A549 (cell line): ENCODE results near the gene RPL13A. TPM values are rescaled to one million over a fixed set of nuclear protein-coding genes. Genes with fewer than 3 reads are reported as not detected.

Experiments
- ATAC-seq, 2 experiments: fragments of 200-7000 bp in 1 of 2; fragments of >200 bp in 1 of 2; cut with Nextera tagmentation in 1 of 2; cut with Tn5 transposase in 1 of 2; 3 replicates each; pipeline versions ENCODE4 v1.8.0 to v1.9.1; 2018 to 2020; ENCODE audit warnings: mild to moderate bottlenecking in 1 of 2, moderate library complexity in 1 of 2
- CTCF ChIA-PET: fragments of 300-600 bp; sonication (Branson Sonifier 250); formaldehyde crosslinking; extraction: SDS; loops from one replicate; lab custom pipeline; 2021; ENCODE audit warnings: antibody characterized with exemption, inconsistent platforms; lab: Yijun Ruan, JAX
- POLR2A ChIA-PET: fragments of 350-600 bp; formaldehyde crosslinking; extraction: SDS; loops from one replicate; lab custom pipeline; 2021; ENCODE audit warnings: antibody characterized with exemption, inconsistent platforms; lab: Yijun Ruan, JAX
- DNase-seq, 2 experiments: peaks; one replicate each; pipeline versions ENCODE4 v3.0.0 to v3.0.0-alpha.2; 2011 to 2016; ENCODE audit warnings: low read depth in 1 of 2, low spot score in 1 of 2
- FAIRE-seq: peaks from 2 replicates; lab custom pipeline; 2011; peaks lifted over from hg19 to GRCh38; lab: Jason Lieb, UNC
- H3K27ac ChIP-seq, 2 experiments: fragments of >200 bp; sonication (Bioruptor Twin); formaldehyde crosslinking; 3 replicates each; pipeline ENCODE4 v1.5.1; 2016 to 2017
- H3K4me1 ChIP-seq: fragments of >200 bp; sonication (Bioruptor Twin); formaldehyde crosslinking; 3 replicates; pipeline ENCODE4 v1.6.1; 2016
- H3K4me2 ChIP-seq: fragments of >200 bp; sonication (Bioruptor Twin); formaldehyde crosslinking; 3 replicates; pipeline ENCODE4 v1.6.1; 2016
- H3K4me3 ChIP-seq: fragments of >200 bp; sonication (Bioruptor Twin); formaldehyde crosslinking; 3 replicates; pipeline ENCODE4 v1.5.1; 2016
- H3K9me3 ChIP-seq: fragments of >200 bp; sonication (Bioruptor Twin); formaldehyde crosslinking; 3 replicates; pipeline ENCODE4 v1.6.1; 2016
- CBX2 ChIP-seq: fragments of 200-600 bp; sonication (generic); IDR thresholded peaks from 2 replicates; pipeline ENCODE4 v1.6.1; 2016; ENCODE audit warnings: low read depth, mild to moderate bottlenecking, borderline replicate concordance
- CEBPB ChIP-seq, 2 experiments: fragments of >200 bp in 1 of 2; sonication (Bioruptor Twin) in 1 of 2; formaldehyde crosslinking in 1 of 2; IDR thresholded peaks; 2 replicates each; pipeline ENCODE4 v1.6.1; 2012 to 2016
- CHD2 ChIP-seq: fragments of 150-350 bp; IDR thresholded peaks from 2 replicates; pipeline ENCODE4 v1.6.1; 2014; ENCODE audit warnings: low read length; ENCODE audit not compliant: partially characterized antibody
- CTCF ChIP-seq: fragments of >200 bp; sonication (Bioruptor Twin); formaldehyde crosslinking; IDR thresholded peaks from 3 replicates; pipeline ENCODE4 v1.5.1; 2016
- EHMT2 ChIP-seq: fragments of 200-600 bp; sonication (generic); IDR thresholded peaks from 2 replicates; pipeline ENCODE4 v1.6.1; 2016; ENCODE audit warnings: antibody characterized with exemption, low read depth, mild to moderate bottlenecking, moderate library complexity
- GATA3 ChIP-seq: IDR thresholded peaks from 2 replicates; pipeline ENCODE4 v1.6.1; 2012; ENCODE audit warnings: borderline replicate concordance
- HDAC2 ChIP-seq: fragments of 200-600 bp; sonication (generic); IDR thresholded peaks from 2 replicates; pipeline ENCODE4 v1.6.1; 2016
- HES2 ChIP-seq: fragments of >200 bp; sonication (Bioruptor Twin); formaldehyde crosslinking; IDR thresholded peaks from 2 replicates; pipeline ENCODE4 v1.6.1; 2016
- HEYL ChIP-seq: fragments of 250-450 bp; sonication (Bioruptor Pico); IDR thresholded peaks from 2 replicates; pipeline ENCODE4 v1.8.0; 2021; ENCODE audit warnings: mild to moderate bottlenecking, moderate library complexity
- HOXB13 ChIP-seq: fragments of 250-450 bp; sonication (Bioruptor Pico); IDR thresholded peaks from 2 replicates; pipeline ENCODE4 v1.5.0; 2020; ENCODE audit warnings: low read depth, mild to moderate bottlenecking, moderate library complexity
- KDM5A ChIP-seq: fragments of 200-600 bp; sonication (generic); IDR thresholded peaks from 2 replicates; pipeline ENCODE4 v1.6.1; 2016; ENCODE audit warnings: antibody characterized with exemption, mild to moderate bottlenecking
- MAFK ChIP-seq: fragments of 450-650 bp; IDR thresholded peaks from 2 replicates; pipeline ENCODE4 v1.6.1; 2014; ENCODE audit not compliant: partially characterized antibody
- MAZ ChIP-seq: fragments of 150-350 bp; IDR thresholded peaks from 2 replicates; pipeline ENCODE4 v1.6.1; 2014; ENCODE audit warnings: antibody characterized with exemption, low read depth, low read length, borderline replicate concordance
- NR3C1 ChIP-seq: fragments of >200 bp; sonication (Bioruptor Twin); formaldehyde crosslinking; IDR thresholded peaks from 3 replicates; pipeline ENCODE4 v1.6.1; 2017
- POLR2AphosphoS2 ChIP-seq: conservative IDR thresholded peaks from 2 replicates; pipeline ENCODE4 v1.6.1; 2012; ENCODE audit warnings: low read length, improper control_type of control experiment, inconsistent platforms
- RCOR1 ChIP-seq: fragments of 150-350 bp; IDR thresholded peaks from 2 replicates; pipeline ENCODE4 v1.6.1; 2014; ENCODE audit warnings: antibody characterized with exemption, low read length, low read depth
- TFCP2L1 ChIP-seq: fragments of 250-450 bp; sonication (Bioruptor Pico); IDR thresholded peaks from 2 replicates; pipeline ENCODE4 v1.5.0; 2021; ENCODE audit warnings: mild to moderate bottlenecking
- WGBS: methylation state at CpG from one replicate; pipeline ENCODE4 v1.1.6; 2017; ENCODE audit errors: missing lambda C conversion rate; 5-methylcytosine and 5-hydroxymethylcytosine counted together
- polyA plus RNA-seq, 4 experiments: library from polyadenylated mRNA; depleted of rRNA in 3 of 4; stranded (reverse); fragments of >200 nt; fragmentation: RNase III in 1 of 4; extraction: RNeasy Plus Mini Kit Qiagen cat#74134 plus additional on column Dnase treatment in 1 of 4; gene quantifications; 2 replicates in 3 of 4; 3 replicates in 1 of 4; pipeline ENCODE4 v1.2.3, GENCODE V29; 2011 to 2017
- small RNA-seq, 6 experiments: library from RNA; depleted of rRNA; stranded (forward); fragments of <200 nt; gene quantifications; one replicate each; pipeline ENCODE3, GENCODE V24; 2012

RPL13A gene
- polyA plus RNA-seq, 2 of the 4 experiments (the other 2 are of a cell fraction) = 3,595 to 5,410 TPM

GRCh38 chr19:49539192-49539952 lies 52.0 kb downstream of the RPL13A start:
- H3K9me3 ChIP-seq = no peaks in the 10 kb centered on the region
- 82% methylated on average over 13 of the region's 13 CpGs for WGBS
- DNase-seq (no peak), FAIRE-seq (no peak), ATAC-seq (no peak)
- 0 out of 3 replicates have a peak, but pooled peaks cover 2% of the 10 kb centered on the region for H3K4me1 ChIP-seq
- CTCF ChIA-PET = interaction anchor here (0.6 to 7.1 kb wide), 4 partner anchors 8 to 1354 kb away, joined by 3 to 84 read pairs (median 4); no protein-coding TSS in a partner anchor
- H3K4me2 ChIP-seq = no peak overlapping the region
- no peak overlapping the region for H3K27ac ChIP-seq
- POLR2A ChIA-PET = no interaction called here
- no peak for TF ChIP-seq CBX2
- no peak for TF ChIP-seq EHMT2
- no peak for TF ChIP-seq HEYL (CRISPR knock-in tag)
- TF ChIP-seq MAFK = no peak
- no peak for TF ChIP-seq CEBPB (IDR thresholded peaks at IDR 0.05)
- no peak for TF ChIP-seq HDAC2
- TF ChIP-seq CHD2 = no peak
- TF ChIP-seq GATA3 = no peak
- no peak for TF ChIP-seq KDM5A
- no peak for TF ChIP-seq HOXB13 (CRISPR knock-in tag)
- TF ChIP-seq TFCP2L1 = no peak
- no peak for TF ChIP-seq CTCF
- no peak for TF ChIP-seq HES2
- TF ChIP-seq RCOR1 = no peak
- no peak for TF ChIP-seq POLR2AphosphoS2
- no peak for TF ChIP-seq MAZ
- TF ChIP-seq NR3C1 = no peak
- H3K4me3 ChIP-seq = no peak overlapping the region

Small RNA genes lying within 50 kb of the gene (small RNA-seq; reads per million reads assigned to genes)
- gene COX6CP7 (0 reads per million in 6 experiments), gene MIR150 (0 to 1.4 (median 0) reads per million in 6 experiments), gene SNORD32A (0 reads per million in 6 experiments), gene SNORD33 (0 reads per million in 6 experiments), gene SNORD34 (0 reads per million in 6 experiments), gene SNORD35A (0 reads per million in 6 experiments), gene SNORD35B (0 reads per million in 6 experiments)

Other genes starting within 250 kb of the RPL13A start
- gene SLC6A16, start 162.4 kb upstream of the RPL13A start, polyA plus RNA-seq (2011; rRNA removed) = 5.9 and 8.6 TPM in 2 replicates
- 2.4 to 3.2 TPM (median 3.2 TPM) in 3 replicates for gene SLC6A16, start 162.4 kb upstream of the RPL13A start, polyA plus RNA-seq (2017; fragmentation: RNase III; extraction: RNeasy Plus Mini Kit Qiagen cat#74134 plus additional on column Dnase treatment)
- gene CD37, start 152.2 kb upstream of the RPL13A start, polyA plus RNA-seq (2011; rRNA removed) = not detected in 2 replicates
- 0.13 to 0.22 TPM in 2 of 3 replicates, not detected in the other for gene CD37, start 152.2 kb upstream of the RPL13A start, polyA plus RNA-seq (2017; fragmentation: RNase III; extraction: RNeasy Plus Mini Kit Qiagen cat#74134 plus additional on column Dnase treatment)
- gene TEAD2, start 125.2 kb upstream of the RPL13A start, polyA plus RNA-seq (2011; rRNA removed) = 15.9 and 20.3 TPM in 2 replicates
- 19.0 to 26.3 TPM (median 25.3 TPM) in 3 replicates for gene TEAD2, start 125.2 kb upstream of the RPL13A start, polyA plus RNA-seq (2017; fragmentation: RNase III; extraction: RNeasy Plus Mini Kit Qiagen cat#74134 plus additional on column Dnase treatment)
- 0.53 and 0.91 TPM in 2 replicates for gene DKKL1, start 123.7 kb upstream of the RPL13A start, polyA plus RNA-seq (2011; rRNA removed)
- 0.26 to 0.68 TPM (median 0.37 TPM) in 3 replicates for gene DKKL1, start 123.7 kb upstream of the RPL13A start, polyA plus RNA-seq (2017; fragmentation: RNase III; extraction: RNeasy Plus Mini Kit Qiagen cat#74134 plus additional on column Dnase treatment)
- 0.08 TPM in 2 replicates for gene KASH5, start 99.4 kb upstream of the RPL13A start, polyA plus RNA-seq (2011; rRNA removed)
- gene KASH5, start 99.4 kb upstream of the RPL13A start, polyA plus RNA-seq (2017; fragmentation: RNase III; extraction: RNeasy Plus Mini Kit Qiagen cat#74134 plus additional on column Dnase treatment) = 0.17 TPM in 1 of 3 replicates, not detected in the others
- not detected in 2 replicates for gene PTH2, start 64.2 kb upstream of the RPL13A start, polyA plus RNA-seq (2011; rRNA removed)
- gene PTH2, start 64.2 kb upstream of the RPL13A start, polyA plus RNA-seq (2017; fragmentation: RNase III; extraction: RNeasy Plus Mini Kit Qiagen cat#74134 plus additional on column Dnase treatment) = not detected in 3 replicates
- 0.06 TPM in 1 of 2 replicates, not detected in the other for gene GFY, start 62.2 kb upstream of the RPL13A start, polyA plus RNA-seq (2011; rRNA removed)
- 0.16 to 0.18 TPM in 2 of 3 replicates, not detected in the other for gene GFY, start 62.2 kb upstream of the RPL13A start, polyA plus RNA-seq (2017; fragmentation: RNase III; extraction: RNeasy Plus Mini Kit Qiagen cat#74134 plus additional on column Dnase treatment)
- gene SLC17A7, start 46.1 kb upstream of the RPL13A start, polyA plus RNA-seq (2011; rRNA removed) = 0.48 and 0.50 TPM in 2 replicates
- 0.35 to 0.44 TPM (median 0.39 TPM) in 3 replicates for gene SLC17A7, start 46.1 kb upstream of the RPL13A start, polyA plus RNA-seq (2017; fragmentation: RNase III; extraction: RNeasy Plus Mini Kit Qiagen cat#74134 plus additional on column Dnase treatment)
- 74.1 and 89.7 TPM in 2 replicates for gene PIH1D1, start 35.8 kb upstream of the RPL13A start, polyA plus RNA-seq (2011; rRNA removed)
- gene PIH1D1, start 35.8 kb upstream of the RPL13A start, polyA plus RNA-seq (2017; fragmentation: RNase III; extraction: RNeasy Plus Mini Kit Qiagen cat#74134 plus additional on column Dnase treatment) = 96.8 to 114 TPM (median 113 TPM) in 3 replicates
- 9.7 and 10.2 TPM in 2 replicates for gene ALDH16A1, start 34.4 kb upstream of the RPL13A start, polyA plus RNA-seq (2011; rRNA removed)
- gene ALDH16A1, start 34.4 kb upstream of the RPL13A start, polyA plus RNA-seq (2017; fragmentation: RNase III; extraction: RNeasy Plus Mini Kit Qiagen cat#74134 plus additional on column Dnase treatment) = 19.9 to 23.0 TPM (median 23.0 TPM) in 3 replicates
- 0.42 and 0.58 TPM in 2 replicates for gene FLT3LG, start 13.4 kb upstream of the RPL13A start, polyA plus RNA-seq (2011; rRNA removed)
- gene FLT3LG, start 13.4 kb upstream of the RPL13A start, polyA plus RNA-seq (2017; fragmentation: RNase III; extraction: RNeasy Plus Mini Kit Qiagen cat#74134 plus additional on column Dnase treatment) = 0.99 to 1.2 TPM (median 1.0 TPM) in 3 replicates
- 2,624 and 3,014 TPM in 2 replicates for gene RPS11, start 8.8 kb downstream of the RPL13A start, polyA plus RNA-seq (2011; rRNA removed)
- 3,721 to 3,877 TPM (median 3,793 TPM) in 3 replicates for gene RPS11, start 8.8 kb downstream of the RPL13A start, polyA plus RNA-seq (2017; fragmentation: RNase III; extraction: RNeasy Plus Mini Kit Qiagen cat#74134 plus additional on column Dnase treatment)
- 25.7 and 32.0 TPM in 2 replicates for gene FCGRT, start 25.1 kb downstream of the RPL13A start, polyA plus RNA-seq (2011; rRNA removed)
- gene FCGRT, start 25.1 kb downstream of the RPL13A start, polyA plus RNA-seq (2017; fragmentation: RNase III; extraction: RNeasy Plus Mini Kit Qiagen cat#74134 plus additional on column Dnase treatment) = 20.0 to 28.4 TPM (median 28.4 TPM) in 3 replicates
- 0.31 and 0.41 TPM in 2 replicates for gene RCN3, start 40.4 kb downstream of the RPL13A start, polyA plus RNA-seq (2011; rRNA removed)
- gene RCN3, start 40.4 kb downstream of the RPL13A start, polyA plus RNA-seq (2017; fragmentation: RNase III; extraction: RNeasy Plus Mini Kit Qiagen cat#74134 plus additional on column Dnase treatment) = 1.6 to 2.1 TPM (median 1.8 TPM) in 3 replicates
- 49.0 and 52.5 TPM in 2 replicates for gene NOSIP, start 92.9 kb downstream of the RPL13A start, polyA plus RNA-seq (2011; rRNA removed)
- gene NOSIP, start 92.9 kb downstream of the RPL13A start, polyA plus RNA-seq (2017; fragmentation: RNase III; extraction: RNeasy Plus Mini Kit Qiagen cat#74134 plus additional on column Dnase treatment) = 98.0 to 105 TPM (median 101 TPM) in 3 replicates
- 0.53 and 0.82 TPM in 2 replicates for gene PRRG2, start 93.7 kb downstream of the RPL13A start, polyA plus RNA-seq (2011; rRNA removed)
- gene PRRG2, start 93.7 kb downstream of the RPL13A start, polyA plus RNA-seq (2017; fragmentation: RNase III; extraction: RNeasy Plus Mini Kit Qiagen cat#74134 plus additional on column Dnase treatment) = 0.68 to 1.1 TPM (median 1.0 TPM) in 3 replicates
- gene PRR12, start 103.6 kb downstream of the RPL13A start, polyA plus RNA-seq (2011; rRNA removed) = 0.78 and 1.6 TPM in 2 replicates
- gene PRR12, start 103.6 kb downstream of the RPL13A start, polyA plus RNA-seq (2017; fragmentation: RNase III; extraction: RNeasy Plus Mini Kit Qiagen cat#74134 plus additional on column Dnase treatment) = 13.0 to 16.3 TPM (median 15.6 TPM) in 3 replicates
- 45.9 and 47.6 TPM in 2 replicates for gene RRAS, start 152.5 kb downstream of the RPL13A start, polyA plus RNA-seq (2011; rRNA removed)
- gene RRAS, start 152.5 kb downstream of the RPL13A start, polyA plus RNA-seq (2017; fragmentation: RNase III; extraction: RNeasy Plus Mini Kit Qiagen cat#74134 plus additional on column Dnase treatment) = 49.2 to 55.4 TPM (median 50.2 TPM) in 3 replicates
- gene SCAF1, start 154.6 kb downstream of the RPL13A start, polyA plus RNA-seq (2011; rRNA removed) = 4.0 and 6.1 TPM in 2 replicates
- 41.0 to 47.9 TPM (median 47.2 TPM) in 3 replicates for gene SCAF1, start 154.6 kb downstream of the RPL13A start, polyA plus RNA-seq (2017; fragmentation: RNase III; extraction: RNeasy Plus Mini Kit Qiagen cat#74134 plus additional on column Dnase treatment)
- 54.0 and 68.6 TPM in 2 replicates for gene IRF3, start 178.2 kb downstream of the RPL13A start, polyA plus RNA-seq (2011; rRNA removed)
- gene IRF3, start 178.2 kb downstream of the RPL13A start, polyA plus RNA-seq (2017; fragmentation: RNase III; extraction: RNeasy Plus Mini Kit Qiagen cat#74134 plus additional on column Dnase treatment) = 88.5 to 114 TPM (median 103 TPM) in 3 replicates
- gene BCL2L12, start 178.3 kb downstream of the RPL13A start, polyA plus RNA-seq (2011; rRNA removed) = 26.6 and 29.2 TPM in 2 replicates
- gene BCL2L12, start 178.3 kb downstream of the RPL13A start, polyA plus RNA-seq (2017; fragmentation: RNase III; extraction: RNeasy Plus Mini Kit Qiagen cat#74134 plus additional on column Dnase treatment) = 47.8 to 53.0 TPM (median 48.6 TPM) in 3 replicates
- gene PRMT1, start 189.7 kb downstream of the RPL13A start, polyA plus RNA-seq (2011; rRNA removed) = 440 and 504 TPM in 2 replicates
- 488 to 516 TPM (median 500 TPM) in 3 replicates for gene PRMT1, start 189.7 kb downstream of the RPL13A start, polyA plus RNA-seq (2017; fragmentation: RNase III; extraction: RNeasy Plus Mini Kit Qiagen cat#74134 plus additional on column Dnase treatment)
- gene ADM5, start 202.0 kb downstream of the RPL13A start, polyA plus RNA-seq (2011; rRNA removed) = 2.0 and 2.9 TPM in 2 replicates
- 4.3 to 4.5 TPM (median 4.4 TPM) in 3 replicates for gene ADM5, start 202.0 kb downstream of the RPL13A start, polyA plus RNA-seq (2017; fragmentation: RNase III; extraction: RNeasy Plus Mini Kit Qiagen cat#74134 plus additional on column Dnase treatment)
- 8.2 and 8.5 TPM in 2 replicates for gene CPT1C, start 203.5 kb downstream of the RPL13A start, polyA plus RNA-seq (2011; rRNA removed)
- gene CPT1C, start 203.5 kb downstream of the RPL13A start, polyA plus RNA-seq (2017; fragmentation: RNase III; extraction: RNeasy Plus Mini Kit Qiagen cat#74134 plus additional on column Dnase treatment) = 13.7 to 17.1 TPM (median 15.4 TPM) in 3 replicates